Stomach (tissue), 9 donors: ENCODE results near the gene CTDP1. TPM values are rescaled to one million over a fixed set of nuclear protein-coding genes. Genes with fewer than 3 reads are reported as not detected.

Source experiments
- DNase-seq, 2 donors: peaks; one replicate each; pipeline versions ENCODE4 v3.0.0 to v3.0.0-alpha.2; 2013 to 2019
- H3K27ac ChIP-seq, 5 donors: fragments of 200-600 bp in 4 of 5; sonication (generic) in 4 of 5; one replicate each; pipeline ENCODE4 v1.5.1; 2013 to 2019; ENCODE audit warnings: mild to moderate bottlenecking in 1 of 5, moderate library complexity in 1 of 5
- H3K27me3 ChIP-seq, 3 donors: fragments of 200-600 bp; sonication (generic); one replicate each; pipeline ENCODE4 v1.5.1; 2017 to 2019; ENCODE audit warnings: mixed run types in 1 of 3
- H3K36me3 ChIP-seq, 4 donors: fragments of 200-600 bp; sonication (generic); 1 replicate in 3 of 4; 2 replicates in 1 of 4; pipeline ENCODE4 v1.5.1; 2016 to 2019
- H3K4me1 ChIP-seq, 4 donors: fragments of 200-600 bp; sonication (generic); one replicate each; pipeline ENCODE4 v1.5.1; 2016 to 2019
- H3K4me3 ChIP-seq, 4 donors: fragments of 200-600 bp; sonication (generic) in 3 of 4; one replicate each; pipeline ENCODE4 v1.5.1; 2016 to 2019; ENCODE audit warnings: mild to moderate bottlenecking in 1 of 4
- H3K9me3 ChIP-seq, 4 donors: fragments of 200-600 bp; sonication (generic); one replicate each; pipeline ENCODE4 v1.5.1; 2016 to 2019
- EP300 ChIP-seq: sonication (generic); formaldehyde crosslinking; IDR thresholded peaks from one replicate; pipeline ENCODE4 v1.6.1; 2017; ENCODE audit warnings: antibody characterized with exemption
- POLR2A ChIP-seq, 4 donors: fragments of 450-650 bp; IDR thresholded peaks; one replicate each; pipeline ENCODE4 v1.6.1; 2016; ENCODE audit warnings: antibody characterized with exemption in 4 of 4, control low read depth in 2 of 4, mild to moderate bottlenecking in 1 of 4, moderate library complexity in 1 of 4
- POLR2AphosphoS5 ChIP-seq, 3 donors: sonication (generic); formaldehyde crosslinking; IDR thresholded peaks; one replicate each; pipeline ENCODE4 v1.6.1; 2016; ENCODE audit warnings: antibody characterized with exemption in 3 of 3
- WGBS, 5 donors: extraction: QIAGEN DNeasy Blood & Tissue Kit in 3 of 5; methylation state at CpG; one replicate each; pipeline versions ENCODE4 v1.1.5 to v1.1.7; 2013 to 2018; 5-methylcytosine and 5-hydroxymethylcytosine counted together
- intact Hi-C: fragments of 100-400 bp; cut with DNase I; formaldehyde crosslinking; loops from one replicate; pipeline ENCODE4 v1.15.1; 2023; ENCODE audit warnings: low total_unique reads
- polyA plus RNA-seq, 3 donors: library from polyadenylated mRNA; stranded (reverse); fragments of 200-250 nt; gene quantifications; one replicate each; pipeline ENCODE4 v1.2.3, GENCODE V29; 2013
- total RNA-seq, 5 donors: library from RNA; depleted of rRNA; stranded (reverse); fragments of >200 nt; gene quantifications; one replicate each; pipeline versions ENCODE4 v1.1.0 to v1.2.3, GENCODE V29; 2014 to 2016
- TF ChIP-seq, protein P1 (sequence below), 7 experiments: fragments of 450-650 bp in 4 of 7; fragments of 200-600 bp in 3 of 7; sonication (generic) in 3 of 7; IDR thresholded peaks; one replicate each; pipeline ENCODE4 v1.5.1; 2016 to 2019; ENCODE audit warnings: antibody characterized with exemption in 7 of 7, control low read depth in 2 of 7, mild to moderate bottlenecking in 1 of 7
- donor health status: healthy with polysubstance abuse.
- donor health status: Bipolar disorder and iron deficiency.
- donor health status: healthy.

The CTDP1 gene
- total and polyA plus RNA-seq, 8 donors: 7.6 to 50.7 (median 16.8) TPM

DNA sequence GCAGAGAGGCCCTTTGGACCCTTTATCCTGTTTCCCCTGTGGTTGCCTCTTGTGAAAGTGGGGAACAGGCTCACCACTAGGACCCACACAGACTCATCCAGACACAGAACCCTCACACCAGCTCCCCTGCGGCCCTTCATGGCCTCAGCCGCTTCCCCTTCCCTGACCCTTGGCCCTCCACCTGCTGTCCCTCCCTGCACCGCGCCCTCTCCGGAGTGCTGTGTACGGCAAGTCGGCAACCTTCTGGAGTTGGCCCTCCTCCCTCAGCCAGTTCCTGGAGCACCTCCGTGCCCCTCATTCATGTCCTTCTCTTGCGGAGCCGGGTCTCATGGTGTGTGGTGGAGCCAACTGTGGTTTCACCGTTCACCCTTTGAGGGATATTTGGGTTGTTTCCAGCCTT is 44.0 kb downstream of the CTDP1 start:
- DNase-seq: no peak
- intact Hi-C loops: no loop called here
- no peak overlapping the region for H3K27ac ChIP-seq
- H3K27me3 ChIP-seq: no peaks in the 10 kb centered on the region
- H3K36me3 ChIP-seq: peaks cover 23 to 100% (median 94%) of the 10 kb centered on the region in 4 donors
- H3K9me3 ChIP-seq: peaks cover 0 to 29% (median 0%) of the 10 kb centered on the region in 4 donors
- TF ChIP-seq, protein P1, sequence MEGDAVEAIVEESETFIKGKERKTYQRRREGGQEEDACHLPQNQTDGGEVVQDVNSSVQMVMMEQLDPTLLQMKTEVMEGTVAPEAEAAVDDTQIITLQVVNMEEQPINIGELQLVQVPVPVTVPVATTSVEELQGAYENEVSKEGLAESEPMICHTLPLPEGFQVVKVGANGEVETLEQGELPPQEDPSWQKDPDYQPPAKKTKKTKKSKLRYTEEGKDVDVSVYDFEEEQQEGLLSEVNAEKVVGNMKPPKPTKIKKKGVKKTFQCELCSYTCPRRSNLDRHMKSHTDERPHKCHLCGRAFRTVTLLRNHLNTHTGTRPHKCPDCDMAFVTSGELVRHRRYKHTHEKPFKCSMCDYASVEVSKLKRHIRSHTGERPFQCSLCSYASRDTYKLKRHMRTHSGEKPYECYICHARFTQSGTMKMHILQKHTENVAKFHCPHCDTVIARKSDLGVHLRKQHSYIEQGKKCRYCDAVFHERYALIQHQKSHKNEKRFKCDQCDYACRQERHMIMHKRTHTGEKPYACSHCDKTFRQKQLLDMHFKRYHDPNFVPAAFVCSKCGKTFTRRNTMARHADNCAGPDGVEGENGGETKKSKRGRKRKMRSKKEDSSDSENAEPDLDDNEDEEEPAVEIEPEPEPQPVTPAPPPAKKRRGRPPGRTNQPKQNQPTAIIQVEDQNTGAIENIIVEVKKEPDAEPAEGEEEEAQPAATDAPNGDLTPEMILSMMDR (IDR thresholded peaks at IDR 0.05): no peak
- TF ChIP-seq EP300: no peak
- TF ChIP-seq POLR2AphosphoS5 (IDR thresholded peaks at IDR 0.05): no peak
- TF ChIP-seq POLR2A (IDR thresholded peaks at IDR 0.05): no peak
- H3K4me1 ChIP-seq: no peaks in the 10 kb centered on the region
- no peak overlapping the region for H3K4me3 ChIP-seq
- 80 to 90% (median 85%) methylated on average over 11 of the region's 11 CpGs for WGBS, 5 donors

DNA sequence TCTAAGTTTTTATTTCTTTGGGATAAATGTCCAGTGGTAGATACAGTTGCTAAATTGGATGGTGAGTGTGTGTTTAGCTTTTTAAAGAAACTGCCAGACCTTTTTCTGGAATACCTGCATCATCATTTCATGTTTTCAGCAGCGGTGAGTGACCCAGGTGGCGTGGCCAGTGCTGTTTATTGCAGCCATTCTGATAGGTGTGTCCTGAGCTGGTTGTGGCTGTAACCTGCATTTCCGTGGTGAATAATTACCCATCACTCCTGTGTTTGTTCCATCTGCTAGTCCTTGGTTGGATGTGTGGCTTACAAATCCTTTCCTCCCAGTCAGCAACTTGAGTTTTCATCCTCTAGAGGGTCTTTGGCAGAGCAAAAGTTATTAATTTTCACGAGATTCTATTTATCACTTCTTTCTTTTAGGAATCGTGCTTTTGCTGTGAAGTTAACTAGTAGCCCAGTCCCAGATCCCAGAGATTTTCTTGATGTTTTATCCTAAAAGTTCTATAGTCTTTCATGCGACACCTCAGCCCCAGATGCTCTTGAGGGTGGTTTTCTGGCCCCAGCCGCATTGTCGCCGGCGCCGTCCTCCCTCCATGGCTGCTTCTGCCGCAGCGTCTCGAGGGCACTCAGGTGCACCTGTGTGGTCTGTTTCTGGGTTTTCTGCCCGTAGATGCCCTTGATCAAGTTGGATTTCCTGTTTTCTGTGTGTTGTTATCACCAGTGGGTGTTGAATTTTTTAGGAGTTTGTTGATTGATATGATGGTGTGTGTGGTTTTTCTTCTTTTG is 44.9 kb downstream of the CTDP1 start:
- Histone ChIP-seq H3K9me3 (peaks cover 0 to 38% (median 0%) of the 10 kb centered on the region in 4 donors), H3K27ac (no peak overlapping the region), H3K4me3 (no peak overlapping the region), H3K27me3 (no peaks in the 10 kb centered on the region), H3K36me3 (peaks cover 31 to 100% (median 94%) of the 10 kb centered on the region in 4 donors), H3K4me1 (no peaks in the 10 kb centered on the region)
- DNase-seq: no peak
- intact Hi-C loops: no loop called here
- TF ChIP-seq EP300 (no peak), POLR2AphosphoS5 (IDR thresholded peaks at IDR 0.05) (no peak)
- TF ChIP-seq, protein P1 (IDR thresholded peaks at IDR 0.05): no peak
- WGBS, 5 donors: 92 to 96% (median 94%) methylated on average over 15 of the region's 15 CpGs

DNA sequence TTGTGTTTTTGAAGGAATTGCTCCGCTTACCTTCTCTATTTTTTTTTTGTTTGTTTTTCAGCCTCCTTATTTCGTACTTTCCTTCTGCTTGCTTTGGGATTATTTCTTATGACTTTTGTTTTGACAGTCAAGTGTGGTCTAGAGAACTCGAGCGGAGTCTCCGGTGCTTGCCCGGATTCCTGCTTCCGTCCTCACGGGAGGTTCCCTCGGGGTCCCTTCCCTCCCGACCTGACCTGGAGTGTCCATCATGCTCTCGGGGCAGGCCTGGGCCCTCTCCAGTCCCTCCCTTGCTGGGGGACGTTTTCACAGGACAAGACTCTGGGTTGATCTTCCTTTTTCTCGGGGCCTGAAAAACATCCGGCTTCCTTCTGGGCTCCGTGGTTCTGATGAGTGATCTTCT is 45.9 kb downstream of the CTDP1 start:
- TF ChIP-seq POLR2A (IDR thresholded peaks at IDR 0.05): no peak
- no peak for TF ChIP-seq EP300
- TF ChIP-seq POLR2AphosphoS5 (IDR thresholded peaks at IDR 0.05): no peak
- TF ChIP-seq, protein P1 (IDR thresholded peaks at IDR 0.05): no peak
- intact Hi-C loops: no loop called here
- no peak overlapping the region for H3K4me3 ChIP-seq
- WGBS, 5 donors: 93 to 96% (median 95%) methylated on average over 15 of the region's 15 CpGs
- H3K36me3 ChIP-seq: peaks cover 40 to 100% (median 94%) of the 10 kb centered on the region in 4 donors
- no peak overlapping the region for H3K27ac ChIP-seq
- peaks cover 0 to 48% (median 0%) of the 10 kb centered on the region in 4 donors for H3K9me3 ChIP-seq
- H3K4me1 ChIP-seq: no peaks in the 10 kb centered on the region
- H3K27me3 ChIP-seq: no peaks in the 10 kb centered on the region
- DNase-seq: no peak

DNA sequence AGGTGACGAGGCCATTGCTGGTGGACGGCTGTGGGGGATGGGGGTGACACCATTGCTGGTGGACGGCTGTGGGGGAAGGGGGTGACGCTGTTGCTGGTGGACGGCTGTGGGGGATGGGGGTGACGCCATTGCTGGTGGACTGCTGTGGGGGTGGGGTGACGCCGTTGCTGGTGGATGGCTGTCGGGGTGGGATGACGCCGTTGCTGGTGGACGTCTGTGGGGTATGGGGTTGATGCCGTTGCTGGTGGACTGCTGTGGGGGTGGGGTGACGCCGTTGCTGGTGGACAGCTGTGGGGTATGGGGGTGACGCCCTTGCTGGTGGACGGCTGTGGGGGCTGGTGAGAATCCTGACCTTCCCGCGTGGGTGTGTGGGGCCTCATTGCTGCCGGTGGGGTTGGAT is 47.1 kb downstream of the CTDP1 start:
- H3K4me3 ChIP-seq: no peak overlapping the region
- H3K9me3 ChIP-seq: peaks cover 6 to 60% (median 10%) of the 10 kb centered on the region in 4 donors
- TF ChIP-seq EP300: no peak
- TF ChIP-seq POLR2AphosphoS5 (IDR thresholded peaks at IDR 0.05): no peak
- TF ChIP-seq, protein P1 (IDR thresholded peaks at IDR 0.05): no peak
- no peak for TF ChIP-seq POLR2A (IDR thresholded peaks at IDR 0.05)
- no peaks in the 10 kb centered on the region for H3K27me3 ChIP-seq
- intact Hi-C loops: no loop called here
- WGBS, 5 donors: 89 to 98% (median 95%) methylated on average over 17 to 20 of the region's 20 CpGs
- no peak for DNase-seq
- no peaks in the 10 kb centered on the region for H3K4me1 ChIP-seq
- H3K36me3 ChIP-seq: peaks cover 45 to 100% (median 94%) of the 10 kb centered on the region in 4 donors
- no peak overlapping the region for H3K27ac ChIP-seq
